ENCODE data around the gene USP11. TPM values are rescaled to one million over a fixed set of nuclear protein-coding genes. Genes with fewer than 3 reads are reported as not detected.

USP11 gene
- total RNA-seq, 1 donor from 2014 or later = 194 TPM

- Mint-ChIP-seq H3K4me1 (ENCODE audit: unreplicated experiment) (peaks cover under 1% of the 10 kb centered on the region), H3K4me3 (ENCODE audit: unreplicated experiment) (no peak overlapping the region), H3K27me3 (ENCODE audit: unreplicated experiment) (no peaks in the 10 kb centered on the region), H3K27ac (ENCODE audit: unreplicated experiment) (no peak overlapping the region), H3K9me3 (ENCODE audit: unreplicated experiment) (no peaks in the 10 kb centered on the region), H3K36me3 (ENCODE audit: unreplicated experiment) (peaks cover 53% of the 10 kb centered on the region)
- TF ChIP-seq CTCF (IDR thresholded peaks at IDR 0.05) = no peak
- no peak for DNase-seq (ENCODE audit: extremely low spot score, unreplicated experiment)
Measured at GRCh38 chrX:47242321-47242720, 9.5 kb downstream of the USP11 start.

DNA sequence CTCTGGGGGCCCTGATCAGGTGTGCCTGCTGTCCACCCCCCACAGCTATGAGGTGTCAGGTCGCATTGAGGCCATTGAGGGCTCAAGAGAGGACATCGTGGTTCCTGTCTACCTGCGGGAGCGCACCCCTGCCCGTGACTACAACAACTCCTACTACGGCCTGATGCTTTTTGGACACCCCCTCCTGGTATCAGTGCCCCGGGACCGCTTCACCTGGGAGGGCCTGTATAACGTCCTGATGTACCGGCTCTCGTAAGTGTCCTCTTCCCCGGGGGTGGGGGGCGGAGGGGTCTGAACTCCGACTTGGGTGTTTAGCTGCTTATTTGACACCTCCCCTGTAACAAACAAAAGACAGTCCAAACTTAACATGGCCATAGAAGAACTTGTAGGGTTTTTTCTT is 10.5 kb downstream of the USP11 start:
- H3K36me3 Mint-ChIP-seq (ENCODE audit: unreplicated experiment) = peaks cover 62% of the 10 kb centered on the region
- no peak overlapping the region for H3K4me3 Mint-ChIP-seq (ENCODE audit: unreplicated experiment)
- no peaks in the 10 kb centered on the region for H3K9me3 Mint-ChIP-seq (ENCODE audit: unreplicated experiment)
- no peaks in the 10 kb centered on the region for H3K4me1 Mint-ChIP-seq (ENCODE audit: unreplicated experiment)
- H3K27me3 Mint-ChIP-seq (ENCODE audit: unreplicated experiment) = no peaks in the 10 kb centered on the region
- no peak overlapping the region for H3K27ac Mint-ChIP-seq (ENCODE audit: unreplicated experiment)
- no peak for DNase-seq (ENCODE audit: extremely low spot score, unreplicated experiment)
- no peak for TF ChIP-seq CTCF (IDR thresholded peaks at IDR 0.05)

DNA sequence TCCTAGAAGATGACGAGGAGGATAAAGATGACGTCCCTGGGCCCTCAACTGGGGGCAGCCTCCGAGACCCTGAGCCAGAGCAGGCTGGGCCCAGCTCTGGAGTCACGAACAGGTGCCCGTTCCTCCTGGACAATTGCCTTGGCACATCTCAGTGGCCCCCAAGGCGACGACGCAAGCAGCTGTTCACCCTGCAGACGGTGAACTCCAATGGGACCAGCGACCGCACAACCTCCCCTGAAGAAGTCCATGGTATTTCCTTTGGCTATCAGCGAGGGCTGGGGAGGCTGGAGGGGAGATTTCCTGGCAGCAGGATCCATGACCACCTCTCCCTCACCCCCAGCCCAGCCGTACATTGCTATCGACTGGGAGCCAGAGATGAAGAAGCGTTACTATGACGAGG is 11.9 kb downstream of the USP11 start:
- no peak for DNase-seq (ENCODE audit: extremely low spot score, unreplicated experiment)
- peaks cover 62% of the 10 kb centered on the region for H3K36me3 Mint-ChIP-seq (ENCODE audit: unreplicated experiment)
- TF ChIP-seq CTCF (IDR thresholded peaks at IDR 0.05) = no peak
- no peaks in the 10 kb centered on the region for H3K27me3 Mint-ChIP-seq (ENCODE audit: unreplicated experiment)
- no peak overlapping the region for H3K4me3 Mint-ChIP-seq (ENCODE audit: unreplicated experiment)
- H3K9me3 Mint-ChIP-seq (ENCODE audit: unreplicated experiment) = no peaks in the 10 kb centered on the region
- no peak overlapping the region for H3K27ac Mint-ChIP-seq (ENCODE audit: unreplicated experiment)
- H3K4me1 Mint-ChIP-seq (ENCODE audit: unreplicated experiment) = no peaks in the 10 kb centered on the region

DNA sequence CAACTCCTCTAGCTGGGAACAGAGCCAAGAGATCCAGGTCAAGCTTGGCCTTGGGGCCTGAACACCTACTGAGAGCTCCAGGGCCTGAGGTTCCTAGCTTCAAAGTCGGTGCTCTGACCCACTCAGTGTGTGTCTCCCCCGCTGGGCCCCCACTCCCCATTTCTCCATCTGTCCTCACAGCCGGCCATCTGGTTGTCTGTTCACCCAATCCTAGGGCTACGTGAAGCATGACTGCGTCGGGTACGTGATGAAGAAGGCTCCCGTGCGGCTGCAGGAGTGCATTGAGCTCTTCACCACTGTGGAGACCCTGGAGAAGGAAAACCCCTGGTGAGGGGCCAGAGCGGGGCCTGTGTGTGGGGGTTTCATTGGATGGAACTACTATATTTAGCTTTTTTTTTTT is 12.3 kb downstream of the USP11 start:
- no peak for TF ChIP-seq CTCF (IDR thresholded peaks at IDR 0.05)
- peaks cover 57% of the 10 kb centered on the region for H3K36me3 Mint-ChIP-seq (ENCODE audit: unreplicated experiment)
- H3K4me1 Mint-ChIP-seq (ENCODE audit: unreplicated experiment) = no peaks in the 10 kb centered on the region
- H3K9me3 Mint-ChIP-seq (ENCODE audit: unreplicated experiment) = no peaks in the 10 kb centered on the region
- DNase-seq (ENCODE audit: extremely low spot score, unreplicated experiment) = no peak
- H3K27me3 Mint-ChIP-seq (ENCODE audit: unreplicated experiment) = no peaks in the 10 kb centered on the region
- H3K27ac Mint-ChIP-seq (ENCODE audit: unreplicated experiment) = no peak overlapping the region
- H3K4me3 Mint-ChIP-seq (ENCODE audit: unreplicated experiment) = no peak overlapping the region

DNA sequence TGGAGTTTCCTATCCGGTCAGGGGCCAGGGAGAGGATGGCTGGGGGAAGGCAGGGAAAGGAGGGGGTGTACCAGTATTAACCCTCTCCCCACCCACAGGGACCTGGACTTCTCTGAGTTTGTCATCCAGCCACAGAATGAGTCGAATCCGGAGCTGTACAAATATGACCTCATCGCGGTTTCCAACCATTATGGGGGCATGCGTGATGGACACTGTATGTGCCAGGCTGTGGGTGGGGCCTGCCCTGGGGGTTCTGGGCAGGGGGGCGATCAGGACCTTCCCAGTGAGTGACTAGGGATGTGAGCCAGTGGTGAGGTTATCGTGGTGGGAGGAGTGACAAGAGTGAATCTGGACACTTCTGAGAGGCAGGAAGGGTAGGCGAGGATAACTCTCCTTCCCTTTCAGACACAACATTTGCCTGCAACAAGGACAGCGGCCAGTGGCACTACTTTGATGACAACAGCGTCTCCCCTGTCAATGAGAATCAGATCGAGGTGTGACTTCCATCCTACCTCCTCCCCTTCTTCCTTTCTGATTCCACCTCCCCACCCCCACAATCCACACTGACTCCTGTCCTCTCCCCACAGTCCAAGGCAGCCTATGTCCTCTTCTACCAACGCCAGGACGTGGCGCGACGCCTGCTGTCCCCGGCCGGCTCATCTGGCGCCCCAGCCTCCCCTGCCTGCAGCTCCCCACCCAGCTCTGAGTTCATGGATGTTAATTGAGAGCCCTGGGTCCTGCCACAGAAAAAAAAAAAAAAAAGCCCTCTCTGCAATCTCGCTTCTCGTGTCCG is 14.6 kb downstream of the USP11 start:
- DNase-seq (ENCODE audit: extremely low spot score, unreplicated experiment) = no peak
- Mint-ChIP-seq H3K27ac (ENCODE audit: unreplicated experiment) (no peak overlapping the region), H3K4me1 (ENCODE audit: unreplicated experiment) (no peaks in the 10 kb centered on the region), H3K27me3 (ENCODE audit: unreplicated experiment) (no peaks in the 10 kb centered on the region), H3K4me3 (ENCODE audit: unreplicated experiment) (no peak overlapping the region), H3K36me3 (ENCODE audit: unreplicated experiment) (peaks cover 40% of the 10 kb centered on the region), H3K9me3 (ENCODE audit: unreplicated experiment) (no peaks in the 10 kb centered on the region)
- no peak for TF ChIP-seq CTCF (IDR thresholded peaks at IDR 0.05)
